ENCODE results near the gene CFAP43. TPM values are rescaled to one million over a fixed set of nuclear protein-coding genes. Genes with fewer than 3 reads are reported as not detected.
"Not testable (repeated sequence)": the region's sequence is repeated elsewhere in the genome, so short reads cannot be mapped to it uniquely, and the experiment has no call there.

The CFAP43 gene
- polyA plus RNA-seq, 1 donor: 39.1 TPM

DNA sequence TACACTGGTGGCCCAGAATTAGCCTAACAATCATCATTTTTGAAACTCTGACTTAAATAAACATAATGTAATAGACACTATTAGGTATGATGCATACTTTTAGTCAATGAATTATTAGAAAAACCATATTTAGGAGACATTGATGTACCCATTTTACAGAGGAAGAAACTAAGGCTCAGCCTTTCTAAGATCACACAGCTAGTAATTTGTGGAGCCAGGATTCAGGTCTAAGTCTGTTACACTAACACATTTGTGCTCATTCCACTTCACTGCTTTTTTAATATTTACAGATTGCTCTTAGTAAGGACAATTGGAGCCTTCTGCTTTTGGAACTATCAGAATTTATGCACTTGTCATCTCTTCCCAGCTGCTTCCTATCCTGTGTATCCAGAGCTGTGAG lies 8.9 kb downstream of the CFAP43 start:
- DNase-seq: no peak

DNA sequence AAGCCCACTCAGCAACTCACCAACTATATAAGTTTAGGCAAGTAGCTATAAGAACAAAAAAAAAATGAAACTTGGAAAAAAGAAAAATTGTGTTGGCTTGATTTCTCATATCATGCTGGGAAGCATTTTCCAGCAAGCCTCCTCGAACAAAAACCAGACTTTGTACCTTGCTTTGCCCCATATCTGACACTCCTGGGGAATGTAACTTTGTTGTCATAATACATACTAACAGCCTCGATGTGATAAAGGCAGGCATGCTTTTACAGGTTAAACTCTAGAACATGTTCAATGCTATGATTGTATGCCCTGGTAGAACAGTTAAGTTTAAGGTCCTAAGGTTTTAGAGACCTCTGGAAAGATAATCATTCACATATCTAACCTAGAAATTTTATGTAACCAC lies 11.6 kb downstream of the CFAP43 start:
- no peak for DNase-seq

- no peak for DNase-seq
Measured at GRCh38 chr10:104218751-104219150, 13.4 kb downstream of the CFAP43 start.

GRCh38 chr10:104216631-104217030 lies 15.5 kb downstream of the CFAP43 start:
- no peak for DNase-seq

DNA sequence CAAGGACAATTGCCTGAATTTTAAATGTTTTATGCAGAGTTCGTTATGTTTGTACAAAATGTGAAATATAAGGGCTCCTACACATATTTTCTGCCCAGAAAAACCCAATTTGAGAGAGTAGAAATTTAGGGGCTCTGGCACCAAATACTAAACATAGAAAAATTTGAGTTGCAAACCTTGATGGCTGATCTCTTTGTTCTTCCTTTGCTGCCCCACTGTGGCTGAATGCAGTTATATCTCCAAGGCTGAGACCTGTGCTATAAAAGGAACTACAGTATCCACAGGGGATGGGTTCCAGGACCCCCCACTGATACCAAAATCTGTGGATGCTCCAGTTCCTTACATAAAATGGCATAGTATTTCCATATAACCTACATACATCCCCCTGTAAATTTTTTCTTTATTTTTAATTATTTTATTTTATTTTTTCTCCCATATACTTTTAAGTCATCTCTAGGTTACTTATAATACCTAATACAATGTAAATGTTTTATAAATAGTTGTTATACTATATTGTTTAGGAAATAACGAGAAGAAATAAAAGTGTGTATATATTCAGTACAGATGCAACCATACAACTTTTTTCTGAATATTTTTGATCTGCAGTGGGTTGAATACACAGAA lies 22.5 kb downstream of the CFAP43 start:
- DNase-seq: peak; percentile 38

- DNase-seq: no peak
Measured at GRCh38 chr10:104208730-104209129, 23.4 kb downstream of the CFAP43 start.

- DNase-seq: no peak
Measured at GRCh38 chr10:104202231-104202630, 29.9 kb downstream of the CFAP43 start.

GRCh38 chr10:104201636-104202035 lies 30.5 kb downstream of the CFAP43 start:
- DNase-seq: no peak

DNA sequence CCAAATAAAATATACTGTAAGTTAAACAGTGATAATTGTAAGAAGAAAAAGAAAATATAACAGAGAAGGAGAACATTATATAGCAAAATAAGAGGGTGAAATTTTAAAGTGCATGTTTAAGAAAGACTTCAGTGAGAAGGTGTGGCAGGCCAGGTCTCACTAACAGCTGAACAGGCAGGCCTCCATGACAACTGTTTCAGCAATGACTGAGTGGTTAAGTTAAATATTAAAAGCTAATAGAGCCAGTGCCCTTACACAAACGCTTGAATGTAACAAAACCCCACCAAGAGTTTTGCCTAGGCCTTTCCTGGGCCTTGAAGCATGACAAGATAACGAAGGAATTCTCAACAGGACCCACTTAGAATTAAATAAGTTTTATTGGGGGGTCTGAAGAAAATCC lies 32.6 kb downstream of the CFAP43 start:
- no peak for DNase-seq

DNA sequence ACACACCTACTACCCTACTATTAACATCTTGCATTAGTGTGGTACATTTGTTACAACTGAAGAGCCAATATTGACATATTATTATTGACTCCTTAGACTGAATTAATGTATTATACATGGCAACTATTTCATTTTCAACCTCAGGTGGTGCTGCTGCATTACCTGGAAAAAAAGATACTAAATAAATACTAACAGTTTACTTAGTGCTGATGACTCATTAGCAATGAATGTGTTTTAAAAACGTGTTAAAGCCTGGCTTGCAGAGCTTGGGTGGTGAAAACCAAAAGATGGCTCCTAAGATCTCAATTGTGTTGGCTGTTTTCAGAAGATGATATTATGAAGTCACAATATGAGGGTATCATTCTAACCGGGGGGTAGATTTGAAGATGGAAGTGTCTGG lies 34.8 kb downstream of the CFAP43 start:
- no peak for DNase-seq

DNA sequence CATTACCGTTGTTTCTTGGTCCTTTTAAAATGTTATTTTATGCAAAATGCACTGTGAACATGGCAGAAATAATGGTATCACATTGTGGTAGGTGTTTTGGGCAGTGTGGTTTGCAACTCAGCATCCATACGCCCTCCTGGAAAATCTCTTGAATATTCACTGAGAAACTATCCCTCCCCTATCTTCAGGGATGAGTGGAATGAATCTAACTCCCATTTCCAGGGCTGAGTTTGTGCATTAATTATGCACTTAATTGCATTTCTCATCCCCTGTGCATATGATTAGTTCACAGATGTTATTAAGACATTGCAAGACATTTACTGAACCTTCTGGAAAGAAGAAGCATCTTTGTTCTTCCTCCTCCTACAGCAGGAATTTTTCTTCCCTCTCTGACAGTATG lies 36.5 kb downstream of the CFAP43 start:
- DNase-seq: no peak

DNA sequence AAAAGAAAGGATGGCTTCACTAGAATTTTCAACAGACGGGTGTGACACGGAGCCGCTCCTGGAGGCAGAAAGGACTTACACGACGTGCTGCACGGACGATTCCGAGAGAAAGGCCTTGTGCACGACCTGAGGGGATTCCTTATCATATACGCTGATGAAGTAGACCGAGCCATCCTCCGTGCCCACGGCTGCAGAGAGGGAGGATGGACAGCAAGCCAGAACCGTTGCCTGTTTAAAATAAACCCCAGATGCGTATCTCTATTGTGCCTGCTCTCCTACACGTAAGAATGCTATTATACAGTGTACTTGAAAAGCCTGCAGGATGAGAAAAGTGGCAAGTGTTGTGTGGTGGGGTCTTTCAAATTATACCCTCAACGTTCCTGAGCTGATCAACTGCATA lies 38.4 kb downstream of the CFAP43 start:
- no peak for DNase-seq

- DNase-seq: no peak
Measured at GRCh38 chr10:104190695-104191094, 41.5 kb downstream of the CFAP43 start.

- no peak for DNase-seq
Measured at GRCh38 chr10:104183682-104184081, 48.5 kb downstream of the CFAP43 start.

GRCh38 chr10:104174136-104174535 lies 58.0 kb downstream of the CFAP43 start:
- DNase-seq: not testable (repeated sequence)

DNA sequence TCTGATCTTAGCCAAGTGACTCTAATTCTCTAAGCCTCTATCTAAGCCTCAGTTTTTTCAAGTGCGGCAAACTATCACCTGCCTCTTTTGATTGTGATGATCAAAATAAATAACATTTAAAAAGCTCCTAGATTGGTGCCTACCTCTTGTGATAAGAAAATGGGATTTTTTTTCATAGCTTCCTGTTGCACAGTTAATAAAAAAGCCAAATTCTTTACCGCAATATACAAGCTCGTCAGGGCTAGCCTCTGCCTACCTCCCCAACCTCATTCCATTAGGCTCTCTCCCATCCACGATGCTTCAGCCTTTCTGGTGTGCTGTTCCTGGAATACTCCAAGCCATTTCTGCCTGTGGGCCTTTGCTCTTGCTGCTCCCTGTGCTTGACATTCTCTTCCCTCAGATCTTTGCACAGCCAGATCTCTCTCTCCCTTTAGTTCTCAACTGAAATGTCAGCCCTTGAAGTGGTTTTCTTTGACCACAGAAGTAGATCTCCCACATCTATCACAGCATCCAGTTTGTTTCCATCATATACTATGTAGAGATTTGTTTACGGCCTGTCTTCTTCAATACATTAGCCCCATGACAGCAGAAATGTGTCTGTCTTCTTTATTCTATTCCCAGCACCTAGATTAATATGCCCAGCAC lies 61.4 kb downstream of the CFAP43 start:
- no peak for DNase-seq

DNA sequence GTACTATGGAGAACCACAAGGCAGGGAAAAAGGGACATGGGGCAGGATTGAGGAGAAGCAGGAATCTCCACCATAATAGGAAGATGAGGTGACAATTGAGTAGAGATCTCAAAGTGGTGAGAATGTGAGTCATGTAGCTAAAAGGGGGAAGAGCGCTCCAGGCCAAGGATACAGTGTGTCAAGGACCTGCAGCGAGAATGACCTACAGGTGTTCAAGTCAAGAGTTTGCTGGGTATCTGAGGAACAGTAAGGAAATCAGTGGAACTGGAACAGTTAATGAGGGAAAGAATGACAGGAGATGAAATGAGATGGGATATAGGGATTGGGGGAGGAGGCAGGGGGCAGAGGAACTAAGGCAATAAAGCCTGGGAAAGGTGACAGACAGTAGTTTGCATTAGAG lies 76.6 kb downstream of the CFAP43 start:
- no peak for DNase-seq

DNA sequence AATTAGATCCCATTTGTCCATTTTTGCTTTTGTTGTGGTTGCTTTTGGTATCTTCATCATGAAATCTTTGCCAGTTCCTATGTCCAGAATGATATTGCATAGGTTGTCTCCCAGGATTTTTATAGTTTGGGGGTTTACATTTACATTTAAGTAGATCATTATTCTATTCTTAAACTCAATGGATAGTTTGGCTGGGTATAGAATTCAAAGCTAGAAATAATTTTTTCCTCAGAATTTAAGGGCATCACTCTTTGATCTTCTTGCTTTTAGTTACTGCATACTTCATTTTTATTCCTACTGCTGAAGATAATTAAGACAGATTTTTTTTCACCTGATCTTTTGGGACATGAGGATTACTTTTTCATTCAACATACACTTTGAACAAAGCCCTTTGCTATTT lies 80.4 kb downstream of the CFAP43 start:
- DNase-seq: no peak

- no peak for DNase-seq
Measured at GRCh38 chr10:104150139-104150538, 82.0 kb downstream of the CFAP43 start.

DNA sequence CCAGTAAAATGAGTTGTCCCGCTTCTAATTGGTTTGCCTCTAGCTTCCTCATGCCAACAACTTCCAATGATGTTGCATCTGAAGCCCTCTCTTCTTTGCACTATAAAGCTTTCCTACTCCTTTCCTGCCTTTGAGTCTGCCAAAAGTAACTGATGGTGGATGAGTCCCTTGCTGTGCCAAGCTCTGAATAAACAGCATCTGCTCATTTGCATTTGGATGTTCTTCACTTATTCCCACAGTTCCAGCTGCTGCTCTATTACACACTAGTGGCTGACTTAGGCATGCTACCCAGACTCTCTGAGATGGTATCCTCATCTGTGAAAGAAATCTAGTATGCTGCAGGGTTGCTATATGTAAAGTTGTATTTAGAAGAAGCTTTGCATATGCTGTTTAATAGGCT lies 85.3 kb downstream of the CFAP43 start:
- no peak for DNase-seq

DNA sequence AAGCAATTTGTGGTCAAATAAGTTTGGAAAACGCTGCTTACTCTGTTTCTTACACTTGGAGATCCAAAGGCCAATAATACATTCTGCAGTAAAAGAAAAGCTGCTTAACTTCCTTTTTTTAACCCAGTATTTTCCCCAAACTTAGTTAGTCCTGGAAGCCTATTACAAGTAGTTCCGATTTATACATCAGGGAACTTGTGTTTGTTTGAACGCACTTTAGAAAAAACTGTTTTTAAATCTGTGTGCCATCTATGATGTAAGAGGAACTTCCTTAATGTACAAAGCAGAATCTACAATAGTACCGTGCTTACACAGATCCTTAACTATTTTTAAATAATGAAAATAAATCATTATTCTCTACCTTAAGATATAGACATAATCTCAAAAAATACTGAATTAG lies 87.2 kb downstream of the CFAP43 start:
- no peak for DNase-seq

- no peak for DNase-seq
Measured at GRCh38 chr10:104143829-104144228, 88.3 kb downstream of the CFAP43 start.

DNA sequence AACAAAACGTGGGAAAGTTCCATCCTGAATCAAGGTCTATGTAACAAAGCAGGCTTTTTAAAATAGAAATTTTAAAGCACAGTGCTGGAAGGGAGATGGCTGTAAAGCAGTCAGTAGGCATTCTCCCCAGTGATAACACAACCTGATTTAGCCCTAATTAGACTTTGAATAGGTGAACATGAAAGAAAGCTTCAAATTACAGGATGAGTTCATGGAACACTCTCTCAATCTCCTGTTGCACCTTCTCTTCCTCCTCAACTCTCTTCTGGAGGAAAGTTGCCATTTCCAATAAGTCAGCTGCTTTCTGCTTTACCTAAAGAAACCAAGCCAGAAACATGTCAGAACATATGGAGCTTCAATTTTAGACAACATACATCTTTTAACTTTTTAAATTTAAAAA lies 90.1 kb downstream of the CFAP43 start:
- no peak for DNase-seq

- no peak for DNase-seq
Measured at GRCh38 chr10:104139221-104139620, 92.9 kb downstream of the CFAP43 start.
